H1 (cell line): Measurements from ENCODE around the gene HPD. TPM values are rescaled to one million over a fixed set of nuclear protein-coding genes. Genes with fewer than 3 reads are reported as not detected.
A peak's percentile ranks its signal among the peaks of the same experiment; 100 is the strongest.

Experiments
- CTCF ChIA-PET: fragments of 300-600 bp; sonication (Branson Sonifier 250); formaldehyde crosslinking; loops from one replicate; lab custom pipeline; 2021; ENCODE audit not compliant: partially characterized antibody; lab: Charles Lee
- POLR2A ChIA-PET: fragments of 300-600 bp; sonication (Branson Sonifier 250); formaldehyde crosslinking; loops from one replicate; lab custom pipeline; 2021; ENCODE audit warnings: inconsistent platforms; ENCODE audit not compliant: partially characterized antibody; lab: Charles Lee
- DNase-seq, 2 experiments: peaks; one replicate each; pipeline versions ENCODE4 v3.0.0 to v3.0.0-alpha.2; 2010 to 2022; ENCODE audit warnings: low spot score in 2 of 2, low read depth in 1 of 2, mixed read lengths in 1 of 2
- FAIRE-seq: peaks from 2 replicates; lab custom pipeline; 2011; peaks lifted over from hg19 to GRCh38; lab: Jason Lieb, UNC
- H2AFZ ChIP-seq: 2 replicates; pipeline ENCODE4 v1.8.1; 2012; ENCODE audit warnings: low read length, inconsistent platforms
- H2AK5ac ChIP-seq: 2 replicates; pipeline ENCODE4 v1.6.1; 2013; ENCODE audit warnings: low read depth, low read length
- H2BK120ac ChIP-seq: replicated peaks from 2 replicates; pipeline ENCODE3; 2013; ENCODE audit warnings: low read depth, low read length, inconsistent platforms
- H2BK12ac ChIP-seq: 2 replicates; pipeline ENCODE4 v1.6.1; 2013; ENCODE audit warnings: low read depth, low read length
- H2BK15ac ChIP-seq: 2 replicates; pipeline ENCODE4 v1.6.1; 2013; ENCODE audit warnings: low read length
- H2BK20ac ChIP-seq: 2 replicates; pipeline ENCODE4 v1.6.1; 2013; ENCODE audit warnings: low read length
- H2BK5ac ChIP-seq: 2 replicates; pipeline ENCODE4 v1.6.1; 2013; ENCODE audit warnings: low read depth, low read length
- H3K14ac ChIP-seq: 2 replicates; pipeline ENCODE4 v1.6.1; 2013; ENCODE audit warnings: inconsistent platforms; ENCODE audit not compliant: insufficient read length
- H3K18ac ChIP-seq: 2 replicates; pipeline ENCODE4 v1.6.1; 2013; ENCODE audit warnings: low read length; ENCODE audit errors: extremely low read depth
- H3K23ac ChIP-seq: 2 replicates; pipeline ENCODE4 v1.6.1; 2013; ENCODE audit warnings: inconsistent platforms; ENCODE audit not compliant: insufficient read length
- H3K23me2 ChIP-seq: 2 replicates; pipeline ENCODE4 v1.6.1; 2013; ENCODE audit warnings: low read depth, low read length
- H3K27ac ChIP-seq: 2 replicates; pipeline ENCODE4 v1.6.1; 2011; ENCODE audit warnings: low read depth, low read length, inconsistent platforms
- H3K27me3 ChIP-seq, 4 experiments: replicated peaks in 1 of 4; 1 replicate in 1 of 4; 2 replicates in 3 of 4; pipeline versions ENCODE4 v1.6.1 to v1.8.1; 2011 to 2013; ENCODE audit warnings: low read length in 3 of 4, mild to moderate bottlenecking in 3 of 4, inconsistent platforms in 2 of 4, mixed read lengths in 2 of 4, moderate library complexity in 1 of 4; ENCODE audit not compliant: control insufficient read depth in 3 of 4, insufficient read depth in 3 of 4; ENCODE audit errors: extremely low read depth in 1 of 4
- H3K36me3 ChIP-seq, 4 experiments: 2 replicates each; pipeline versions ENCODE4 v1.6.1 to v1.8.1; 2011 to 2013; ENCODE audit warnings: mild to moderate bottlenecking in 4 of 4, low read length in 3 of 4, moderate library complexity in 2 of 4, control low read depth in 1 of 4, inconsistent platforms in 1 of 4; ENCODE audit not compliant: insufficient read depth in 4 of 4, control insufficient read depth in 2 of 4
- H3K4ac ChIP-seq: replicated peaks from 2 replicates; pipeline ENCODE3; 2013; ENCODE audit warnings: low read length, low read depth, mixed read lengths, inconsistent platforms; ENCODE audit not compliant: insufficient read length
- H3K4me1 ChIP-seq, 4 experiments: replicated peaks in 1 of 4; 1 replicate in 1 of 4; 2 replicates in 3 of 4; pipeline versions ENCODE4 v1.6.1 to v1.8.1; 2011 to 2013; ENCODE audit warnings: low read length in 3 of 4, inconsistent platforms in 2 of 4, mixed read lengths in 1 of 4; ENCODE audit not compliant: insufficient read depth in 4 of 4, control insufficient read depth in 3 of 4
- H3K4me2 ChIP-seq, 2 experiments: 2 replicates each; pipeline versions ENCODE4 v1.6.1 to v1.8.1; 2011 to 2013; ENCODE audit warnings: low read depth in 2 of 2, low read length in 2 of 2, control low read depth in 1 of 2, inconsistent platforms in 1 of 2, mild to moderate bottlenecking in 1 of 2; ENCODE audit not compliant: insufficient read depth in 1 of 2
- H3K4me3 ChIP-seq, 4 experiments: fragments of 200-600, 300-600 bp in 1 of 4; sonication (generic), shearing (Covaris generic), sonication (Bioruptor Twin) in 1 of 4; 2 replicates each; pipeline versions ENCODE4 v1.5.1 to v1.8.1; 2011 to 2016; ENCODE audit warnings: low read length in 4 of 4, low read depth in 3 of 4, control low read depth in 2 of 4, inconsistent platforms in 2 of 4, mild to moderate bottlenecking in 2 of 4, mixed read lengths in 1 of 4, moderate library complexity in 1 of 4; ENCODE audit not compliant: insufficient read depth in 2 of 4; ENCODE audit errors: extremely low read depth in 1 of 4
- H3K56ac ChIP-seq: replicated peaks from 2 replicates; pipeline ENCODE3; 2013; ENCODE audit warnings: low read depth, mild to moderate bottlenecking, mixed read lengths, low read length, inconsistent platforms; ENCODE audit not compliant: insufficient read length
- H3K79me1 ChIP-seq: 2 replicates; pipeline ENCODE4 v1.6.1; 2013; ENCODE audit warnings: low read depth, low read length, control low read depth
- H3K79me2 ChIP-seq, 2 experiments: 2 replicates each; pipeline versions ENCODE4 v1.6.1 to v1.8.1; 2012 to 2013; ENCODE audit warnings: low read length in 2 of 2, mild to moderate bottlenecking in 2 of 2, inconsistent platforms in 1 of 2; ENCODE audit not compliant: insufficient read depth in 2 of 2, control insufficient read depth in 1 of 2
- H3K9ac ChIP-seq, 4 experiments: replicated peaks in 1 of 4; 1 replicate in 1 of 4; 2 replicates in 3 of 4; pipeline versions ENCODE4 v1.6.1 to v1.8.1; 2011 to 2013; ENCODE audit warnings: low read depth in 3 of 4, low read length in 3 of 4, control low read depth in 2 of 4, mild to moderate bottlenecking in 2 of 4, moderate library complexity in 2 of 4, inconsistent platforms in 1 of 4; ENCODE audit errors: extremely low read depth in 1 of 4
- H3K9me3 ChIP-seq, 2 experiments: 2 replicates each; pipeline versions ENCODE4 v1.6.1 to v1.8.1; 2012 to 2013; ENCODE audit warnings: mild to moderate bottlenecking in 2 of 2, moderate library complexity in 2 of 2, control low read depth in 1 of 2, inconsistent platforms in 1 of 2, low read depth in 1 of 2, low read length in 1 of 2, mixed read lengths in 1 of 2; ENCODE audit not compliant: insufficient read depth in 2 of 2
- H4K20me1 ChIP-seq, 2 experiments: replicated peaks in 1 of 2; 2 replicates each; pipeline versions ENCODE3 to v1.8.1; 2011 to 2013; ENCODE audit warnings: inconsistent platforms in 2 of 2, low read length in 2 of 2, mild to moderate bottlenecking in 1 of 2; ENCODE audit not compliant: insufficient read depth in 2 of 2, control insufficient read depth in 1 of 2
- H4K5ac ChIP-seq: 2 replicates; pipeline ENCODE4 v1.6.1; 2013; ENCODE audit warnings: low read length, low read depth, mixed read lengths, inconsistent platforms; ENCODE audit not compliant: insufficient read length
- H4K8ac ChIP-seq: 2 replicates; pipeline ENCODE4 v1.8.0; 2013; ENCODE audit warnings: mild to moderate bottlenecking, moderate library complexity, low read length, inconsistent platforms; ENCODE audit not compliant: insufficient read depth; ENCODE audit errors: extremely low read depth
- H4K91ac ChIP-seq: replicated peaks from 2 replicates; pipeline ENCODE3; 2013; ENCODE audit warnings: low read length, mixed read lengths, inconsistent platforms; ENCODE audit not compliant: insufficient read length
- GABPA ChIP-seq: IDR thresholded peaks from 2 replicates; pipeline ENCODE4 v1.6.1; 2011; ENCODE audit warnings: mild to moderate bottlenecking, low read length, moderate library complexity, borderline replicate concordance; ENCODE audit not compliant: insufficient read depth
- KDM1A ChIP-seq: fragments of 200-600, 300-600 bp; sonication (generic); IDR thresholded peaks from 2 replicates; pipeline ENCODE4 v1.7.1; 2016; ENCODE audit warnings: mild to moderate bottlenecking, low read length, borderline replicate concordance
- SP1 ChIP-seq: IDR thresholded peaks from 2 replicates; pipeline ENCODE4 v1.6.1; 2011; ENCODE audit warnings: low read depth, low read length
- TAF7 ChIP-seq: optimal IDR thresholded peaks from 2 replicates; pipeline ENCODE3; 2011; ENCODE audit warnings: low read depth, mild to moderate bottlenecking, inconsistent platforms, low read length, moderate library complexity, borderline replicate concordance
- TBP ChIP-seq: IDR thresholded peaks from 2 replicates; pipeline ENCODE4 v1.6.1; 2011; ENCODE audit warnings: low read depth, low read length, improper control_type of control experiment
- WGBS, 2 experiments: shearing (Covaris generic) in 1 of 2; methylation state at CpG; one replicate each; pipeline versions ENCODE4 v1.1.6 to v1.1.7; 2013 to 2015; ENCODE audit warnings: low lambda C conversion rate in 2 of 2, mixed read lengths in 2 of 2, inconsistent platforms in 1 of 2, low coverage in 1 of 2, missing lambda C conversion rate in 1 of 2; ENCODE audit not compliant: insufficient replicate concordance in 2 of 2, insufficient coverage in 1 of 2, insufficient read length in 1 of 2; ENCODE audit errors: extremely low coverage in 1 of 2, missing lambda C conversion rate in 1 of 2; 5-methylcytosine and 5-hydroxymethylcytosine counted together
- polyA plus RNA-seq, 7 experiments: library from polyadenylated mRNA; depleted of rRNA in 3 of 7; stranded (reverse) in 5 of 7; unstranded in 2 of 7; fragments of >200 nt in 5 of 7; fragments of 200-250 nt in 2 of 7; gene quantifications; 1 replicate in 5 of 7; 2 replicates in 1 of 7; 4 replicates in 1 of 7; pipeline versions ENCODE4 v1.2.1 to v1.2.3, GENCODE V29; 2011 to 2013; ENCODE audit warnings: missing spikeins in 2 of 7, mixed read lengths in 2 of 7
- total RNA-seq: library from RNA; stranded (reverse); fragmentation: NEBNext Ultra II Directional; extraction: Animal tissue kit (Norgen Biotek cat#: 25700); gene quantifications from 2 replicates; pipeline ENCODE4 v1.2.1, GENCODE V29; 2021
- TF ChIP-seq, protein P1 (sequence below): IDR thresholded peaks from 2 replicates; pipeline ENCODE4 v1.6.1; 2012; ENCODE audit warnings: inconsistent platforms
- TF ChIP-seq, protein P2 (sequence below), 3 experiments: IDR thresholded peaks; 1 replicate in 2 of 3; 2 replicates in 1 of 3; pipeline versions ENCODE4 v1.5.1 to v1.6.1; 2011; ENCODE audit warnings: low read length in 3 of 3, mild to moderate bottlenecking in 3 of 3, inconsistent platforms in 2 of 3, low read depth in 1 of 3, moderate library complexity in 1 of 3; ENCODE audit not compliant: insufficient read depth in 1 of 3; ENCODE audit errors: control extremely low read depth in 1 of 3

Gene HPD
- total and polyA plus RNA-seq, 2 of the 8 experiments (the other 6 are each of a cell fraction or from before 2014, with no cell fraction given), result 0.48 to 0.56 TPM

- Histone ChIP-seq H3K18ac (peak overlapping the region; percentile 100), H2AFZ (peak overlapping the region; percentile 23), H2BK120ac (no peak overlapping the region), H3K79me2 (no peaks in the 10 kb centered on the region), H4K8ac (peak overlapping the region; percentile 93), H4K91ac (no peak overlapping the region), H4K5ac (peak overlapping the region; percentile 61), H2BK15ac (peak overlapping the region; percentile 81; the same call in 1 of the 2 replicates), H3K27me3 (no peaks in the 10 kb centered on the region), H4K20me1 (no peaks in the 10 kb centered on the region), H3K79me1 (no peaks in the 10 kb centered on the region), H3K4me3 (peak overlapping the region; percentile 65 to 87 (median 75)), H3K14ac (no peak overlapping the region), H3K9me3 (no peaks in the 10 kb centered on the region), H3K4ac (peak overlapping the region; percentile 55), H3K23ac (no peak overlapping the region), H3K27ac (peak overlapping the region; percentile 75; the same call in 1 of the 2 replicates), H2BK20ac (0 out of 2 replicates have a peak overlapping the region, but pooled peaks have one; percentile 34), H3K23me2 (peaks cover 5% of the 10 kb centered on the region), H3K56ac (no peak overlapping the region), H3K9ac (peak overlapping the region in 3 of 4 experiments; percentile 80 to 93 (median 87); a peak in 6 of 7 replicates), H2BK5ac (peak overlapping the region; percentile 90), H2BK12ac (0 out of 2 replicates have a peak overlapping the region, but pooled peaks have one; percentile 68), H3K4me2 (peak overlapping the region; percentile 77 to 80), H2AK5ac (peak overlapping the region; percentile 28; the same call in 1 of the 2 replicates), H3K4me1 (no peaks in the 10 kb centered on the region; a peak in 2 of 7 replicates), H3K36me3 (no peaks in the 10 kb centered on the region)
- CTCF ChIA-PET, result interaction anchor here (0.7 to 11.1 kb wide), 13 partner anchors 11 to 308 kb away, joined by 3 to 111 read pairs (median 4); partner anchors contain the start of genes HPD and RHOF
- FAIRE-seq (no peak), DNase-seq (peak; percentile 96 to 100)
- WGBS, 2 experiments, result 21% methylated on average over 48 of the region's 53 CpGs; no CpG with 5 or more reads in 1 of the 2 experiments
- POLR2A ChIA-PET, result interaction anchor here (0.6 to 6.2 kb wide), 14 partner anchors 9 to 426 kb away, joined by 3 to 51 read pairs (median 4); partner anchors contain the start of genes CFAP251, PSMD9, RHOF and SETD1B
- TF ChIP-seq, protein P1, sequence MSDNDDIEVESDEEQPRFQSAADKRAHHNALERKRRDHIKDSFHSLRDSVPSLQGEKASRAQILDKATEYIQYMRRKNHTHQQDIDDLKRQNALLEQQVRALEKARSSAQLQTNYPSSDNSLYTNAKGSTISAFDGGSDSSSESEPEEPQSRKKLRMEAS, result peak; percentile 55; the same call in 1 of the 2 replicates
- peak; percentile 73 for TF ChIP-seq TBP
- TF ChIP-seq, protein P2, sequence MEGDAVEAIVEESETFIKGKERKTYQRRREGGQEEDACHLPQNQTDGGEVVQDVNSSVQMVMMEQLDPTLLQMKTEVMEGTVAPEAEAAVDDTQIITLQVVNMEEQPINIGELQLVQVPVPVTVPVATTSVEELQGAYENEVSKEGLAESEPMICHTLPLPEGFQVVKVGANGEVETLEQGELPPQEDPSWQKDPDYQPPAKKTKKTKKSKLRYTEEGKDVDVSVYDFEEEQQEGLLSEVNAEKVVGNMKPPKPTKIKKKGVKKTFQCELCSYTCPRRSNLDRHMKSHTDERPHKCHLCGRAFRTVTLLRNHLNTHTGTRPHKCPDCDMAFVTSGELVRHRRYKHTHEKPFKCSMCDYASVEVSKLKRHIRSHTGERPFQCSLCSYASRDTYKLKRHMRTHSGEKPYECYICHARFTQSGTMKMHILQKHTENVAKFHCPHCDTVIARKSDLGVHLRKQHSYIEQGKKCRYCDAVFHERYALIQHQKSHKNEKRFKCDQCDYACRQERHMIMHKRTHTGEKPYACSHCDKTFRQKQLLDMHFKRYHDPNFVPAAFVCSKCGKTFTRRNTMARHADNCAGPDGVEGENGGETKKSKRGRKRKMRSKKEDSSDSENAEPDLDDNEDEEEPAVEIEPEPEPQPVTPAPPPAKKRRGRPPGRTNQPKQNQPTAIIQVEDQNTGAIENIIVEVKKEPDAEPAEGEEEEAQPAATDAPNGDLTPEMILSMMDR (IDR thresholded peaks at IDR 0.05; ENCODE audit: control extremely low read depth in 1 of 3, insufficient read depth in 1 of 3, low read depth in 1 of 3, low read length in 3 of 3), result peak; percentile 29 to 48 (median 40)
- TF ChIP-seq SP1, result peak; percentile 82
- peak; percentile 49 for TF ChIP-seq TAF7
- no peak for TF ChIP-seq GABPA
- no peak for TF ChIP-seq KDM1A
Observed at GRCh38 chr12:121839106-121839992, 19.3 kb downstream of the HPD start.
